WTC11 (cell line): ENCODE results near the gene ZNF711. TPM values are rescaled to one million over a fixed set of nuclear protein-coding genes. Genes with fewer than 3 reads are reported as not detected.

Experiments used
- ATAC-seq: fragments of 200-7000 bp; cut with Tn5 transposase; 2 replicates; pipeline ENCODE4 v1.10.0; 2021; ENCODE audit warnings: mild to moderate bottlenecking, moderate library complexity
- CTCF ChIA-PET: fragments of 300-600 bp; sonication (Branson Sonifier 250); formaldehyde crosslinking; loops from one replicate; lab custom pipeline; 2021; ENCODE audit warnings: antibody characterized with exemption; lab: Charles Lee
- POLR2A ChIA-PET: fragments of 350-600 bp; sonication (Branson Sonifier 250); formaldehyde crosslinking; loops from one replicate; lab custom pipeline; 2021; ENCODE audit warnings: antibody characterized with exemption; lab: Charles Lee
- DNase-seq: peaks from one replicate; pipeline ENCODE4 v3.0.0; 2021; ENCODE audit warnings: low spot score
- H3K27ac Mint-ChIP-seq: 2 replicates; pipeline ENCODE4 v1.8.0; 2021; ENCODE audit warnings: mixed read lengths
- H3K27me3 Mint-ChIP-seq: 2 replicates; pipeline ENCODE4 v1.8.0; 2021; ENCODE audit warnings: low read depth, mild to moderate bottlenecking, moderate library complexity, mixed read lengths
- H3K36me3 Mint-ChIP-seq: 2 replicates; pipeline ENCODE4 v1.8.0; 2021; ENCODE audit warnings: mixed read lengths
- H3K4me1 Mint-ChIP-seq: 2 replicates; pipeline ENCODE4 v1.8.0; 2022; ENCODE audit warnings: mixed read lengths
- H3K4me3 Mint-ChIP-seq: 2 replicates; pipeline ENCODE4 v1.8.0; 2021; ENCODE audit warnings: mild to moderate bottlenecking, moderate library complexity, mixed read lengths
- H3K9me3 Mint-ChIP-seq: 2 replicates; pipeline ENCODE4 v1.8.0; 2021; ENCODE audit warnings: mixed read lengths
- E2F4 ChIP-seq: sonication (generic); formaldehyde crosslinking; IDR thresholded peaks from 2 replicates; pipeline ENCODE4 v1.8.1; 2022; ENCODE audit warnings: low read depth, mild to moderate bottlenecking, moderate library complexity, missing genetic modification reagents, borderline replicate concordance
- HMGA2 ChIP-seq: fragments of 250-450 bp; sonication (Bioruptor Pico); IDR thresholded peaks from 2 replicates; pipeline ENCODE4 v1.4.0; 2021; ENCODE audit warnings: mild to moderate bottlenecking, moderate library complexity
- IRF1 ChIP-seq: sonication (generic); formaldehyde crosslinking; IDR thresholded peaks from 2 replicates; pipeline ENCODE4 v1.8.0; 2023; ENCODE audit warnings: missing genetic modification reagents
- JAZF1 ChIP-seq: fragments of 250-450 bp; sonication (Bioruptor Pico); IDR thresholded peaks from 2 replicates; pipeline ENCODE4 v1.9.0; 2021; ENCODE audit warnings: moderate library complexity, mild to moderate bottlenecking, inconsistent platforms
- NR3C1 ChIP-seq: sonication (generic); formaldehyde crosslinking; conservative IDR thresholded peaks from 2 replicates; pipeline ENCODE4 v1.8.1; 2023; ENCODE audit warnings: low read depth, mild to moderate bottlenecking, missing genetic modification reagents
- PREB ChIP-seq: sonication (generic); formaldehyde crosslinking; IDR thresholded peaks from 2 replicates; pipeline ENCODE4 v1.8.1; 2022; ENCODE audit warnings: mild to moderate bottlenecking, missing genetic modification reagents, moderate library complexity, borderline replicate concordance
- RELA ChIP-seq: sonication (generic); formaldehyde crosslinking; IDR thresholded peaks from 2 replicates; pipeline ENCODE4 v1.8.1; 2022; ENCODE audit warnings: missing genetic modification reagents, mild to moderate bottlenecking, borderline replicate concordance
- SOX15 ChIP-seq: fragments of 250-450 bp; sonication (Bioruptor Pico); IDR thresholded peaks from 2 replicates; pipeline ENCODE4 v1.9.0; 2021; ENCODE audit warnings: mild to moderate bottlenecking
- STAT6 ChIP-seq: sonication (generic); formaldehyde crosslinking; conservative IDR thresholded peaks from 2 replicates; pipeline ENCODE4 v1.8.1; 2023; ENCODE audit warnings: mild to moderate bottlenecking, low read depth, missing genetic modification reagents, moderate library complexity
- TEAD1 ChIP-seq: sonication (generic); formaldehyde crosslinking; IDR thresholded peaks from 2 replicates; pipeline ENCODE4 v1.8.0; 2022; ENCODE audit warnings: mild to moderate bottlenecking, missing genetic modification reagents
- TEAD4 ChIP-seq: sonication (generic); formaldehyde crosslinking; IDR thresholded peaks from 2 replicates; pipeline ENCODE4 v1.8.0; 2022; ENCODE audit warnings: mild to moderate bottlenecking, missing genetic modification reagents
- ZBTB21 ChIP-seq: sonication (generic); formaldehyde crosslinking; IDR thresholded peaks from 2 replicates; pipeline ENCODE4 v1.8.1; 2023; ENCODE audit warnings: mild to moderate bottlenecking, missing genetic modification reagents, borderline replicate concordance
- ZNF121 ChIP-seq: sonication (generic); formaldehyde crosslinking; IDR thresholded peaks from 2 replicates; pipeline ENCODE4 v1.8.0; 2023; ENCODE audit warnings: missing genetic modification reagents
- ZNF138 ChIP-seq: sonication (generic); formaldehyde crosslinking; conservative IDR thresholded peaks from 2 replicates; pipeline ENCODE4 v1.8.1; 2022; ENCODE audit warnings: mild to moderate bottlenecking, moderate library complexity, missing genetic modification reagents
- ZNF232 ChIP-seq: sonication (generic); formaldehyde crosslinking; IDR thresholded peaks from 2 replicates; pipeline ENCODE4 v1.8.0; 2022; ENCODE audit warnings: mild to moderate bottlenecking, missing genetic modification reagents
- ZNF425 ChIP-seq: fragments of 250-450 bp; sonication (Bioruptor Pico); conservative IDR thresholded peaks from 2 replicates; pipeline ENCODE4 v1.9.0; 2021; ENCODE audit warnings: mild to moderate bottlenecking
- ZNF532 ChIP-seq: fragments of 250-450 bp; sonication (Bioruptor Pico); IDR thresholded peaks from 2 replicates; pipeline ENCODE4 v1.9.0; 2021; ENCODE audit warnings: mild to moderate bottlenecking, borderline replicate concordance
- total RNA-seq: library from RNA; stranded (reverse); gene quantifications from 3 replicates; pipeline ENCODE4 v1.2.3, GENCODE V29; 2021

Gene ZNF711
- total RNA-seq, 1 experiment from 2014 or later, result 12.5 TPM

- CTCF ChIA-PET, result no interaction called here
- Mint-ChIP-seq H3K27me3 (0 out of 2 replicates have a peak, but pooled peaks cover 2% of the 10 kb centered on the region), H3K36me3 (no peaks in the 10 kb centered on the region), H3K4me1 (no peaks in the 10 kb centered on the region), H3K27ac (no peak overlapping the region), H3K4me3 (no peak overlapping the region)
- DNase-seq, result no peak
- TF ChIP-seq ZBTB21 (CRISPR knock-in tag) (no peak), TEAD1 (CRISPR knock-in tag) (no peak), ZNF532 (CRISPR knock-in tag) (no peak), IRF1 (CRISPR knock-in tag) (no peak), STAT6 (no peak), SOX15 (CRISPR knock-in tag) (no peak), JAZF1 (CRISPR knock-in tag) (no peak), E2F4 (no peak), TEAD4 (CRISPR knock-in tag) (no peak), RELA (CRISPR knock-in tag) (no peak), ZNF121 (CRISPR knock-in tag) (no peak)
- TF ChIP-seq, all 79 proteins: peak for 0
- POLR2A ChIA-PET, result no interaction called here
- ATAC-seq, result no peak
- H3K9me3 Mint-ChIP-seq, result no peaks in the 10 kb centered on the region
Measured at GRCh38 chrX:85221361-85221760, 22.4 kb upstream of the ZNF711 start.

- no peaks in the 10 kb centered on the region for H3K4me1 Mint-ChIP-seq
- no peak overlapping the region for H3K27ac Mint-ChIP-seq
- H3K9me3 Mint-ChIP-seq, result no peaks in the 10 kb centered on the region
- no peak for TF ChIP-seq SOX15 (CRISPR knock-in tag)
- TF ChIP-seq ZNF232, result no peak
- TF ChIP-seq HMGA2 (CRISPR knock-in tag), result no peak
- no peak for TF ChIP-seq STAT6
- TF ChIP-seq PREB (CRISPR knock-in tag), result no peak
- TF ChIP-seq ZNF138, result no peak
- TF ChIP-seq NR3C1 (CRISPR knock-in tag), result no peak
- no peak for TF ChIP-seq ZNF425 (CRISPR knock-in tag)
Measured at GRCh38 chrX:85223359-85223758, 20.4 kb upstream of the ZNF711 start.

More at GRCh38 chrX:85223359-85223758, 20.4 kb upstream of the ZNF711 start:
- no peak for DNase-seq
- ChIA-PET CTCF (no interaction called here), POLR2A (no interaction called here)
- H3K36me3 Mint-ChIP-seq, result no peaks in the 10 kb centered on the region
- H3K4me3 Mint-ChIP-seq, result no peak overlapping the region
- ATAC-seq, result no peak
- H3K27me3 Mint-ChIP-seq, result 0 out of 2 replicates have a peak, but pooled peaks cover 2% of the 10 kb centered on the region
